Activated CD4-positive, alpha-beta T cell treated with anti-CD3 and anti-CD28 coated beads, Interleukin-2, amount 10 ng/mL, durations not matched to agents 24 days and 14 days (primary cell): Measurements from ENCODE around the gene PEX11G. TPM values are rescaled to one million over a fixed set of nuclear protein-coding genes. Genes with fewer than 3 reads are reported as not detected.

Experiments used
- DNase-seq: peaks from one replicate; pipeline ENCODE4 v3.0.0; 2022
- H3K27ac Mint-ChIP-seq: one replicate; pipeline ENCODE4 v1.8.0; 2022; ENCODE audit warnings: mild to moderate bottlenecking, mixed read lengths
- H3K27me3 Mint-ChIP-seq: one replicate; pipeline ENCODE4 v1.8.0; 2022; ENCODE audit warnings: mixed read lengths
- H3K36me3 Mint-ChIP-seq: one replicate; pipeline ENCODE4 v1.8.0; 2022; ENCODE audit warnings: low read depth, mild to moderate bottlenecking, mixed read lengths
- H3K4me1 Mint-ChIP-seq: one replicate; pipeline ENCODE4 v1.8.0; 2021; ENCODE audit warnings: mixed read lengths
- H3K4me3 Mint-ChIP-seq: one replicate; pipeline ENCODE4 v1.8.0; 2022; ENCODE audit warnings: mild to moderate bottlenecking, moderate library complexity, mixed read lengths
- H3K9me3 Mint-ChIP-seq: one replicate; pipeline ENCODE4 v1.8.0; 2021; ENCODE audit warnings: mixed read lengths
- intact Hi-C: fragments of 100-400 bp; cut with micrococcal nuclease; formaldehyde crosslinking; loops from one replicate; pipeline ENCODE4 v1.15.1; 2023
- total RNA-seq: library from RNA; stranded (reverse); gene quantifications from 2 replicates; pipeline ENCODE4 v1.2.3, GENCODE V29; 2022

PEX11G gene
- total RNA-seq, 1 donor from 2014 or later = 1.1 TPM

- intact Hi-C loops = loop anchor here (10.0 kb wide), 1 partner anchor 331 kb away; no protein-coding TSS in a partner anchor
- Mint-ChIP-seq H3K9me3 (no peaks in the 10 kb centered on the region), H3K27me3 (peaks cover 3% of the 10 kb centered on the region), H3K36me3 (peaks cover 10% of the 10 kb centered on the region), H3K27ac (no peak overlapping the region), H3K4me3 (no peak overlapping the region), H3K4me1 (peaks cover 9% of the 10 kb centered on the region)
- DNase-seq = no peak
These were observed 37.5 kb upstream of the PEX11G start for GRCh38 chr19:7526059-7526929.

- peaks cover 3% of the 10 kb centered on the region for H3K27me3 Mint-ChIP-seq
- peaks cover 9% of the 10 kb centered on the region for H3K4me1 Mint-ChIP-seq
- no peak overlapping the region for H3K4me3 Mint-ChIP-seq
- H3K9me3 Mint-ChIP-seq = no peaks in the 10 kb centered on the region
- H3K36me3 Mint-ChIP-seq = peaks cover 7% of the 10 kb centered on the region
- intact Hi-C loops = loop anchor here (10.0 kb wide), 1 partner anchor 330 kb away; no protein-coding TSS in a partner anchor
- DNase-seq = no peak
- no peak overlapping the region for H3K27ac Mint-ChIP-seq
These were observed 36.3 kb upstream of the PEX11G start for GRCh38 chr19:7524992-7525739.

GRCh38 chr19:7524523-7524922, 35.7 kb upstream of the PEX11G start:
- H3K27ac Mint-ChIP-seq = no peak overlapping the region
- H3K27me3 Mint-ChIP-seq = peaks cover 3% of the 10 kb centered on the region
- H3K4me1 Mint-ChIP-seq = peaks cover 9% of the 10 kb centered on the region
- H3K9me3 Mint-ChIP-seq = no peaks in the 10 kb centered on the region
- DNase-seq = no peak
- intact Hi-C loops = loop anchor here (10.0 kb wide), 1 partner anchor 330 kb away; no protein-coding TSS in a partner anchor
- no peak overlapping the region for H3K4me3 Mint-ChIP-seq
- peaks cover 6% of the 10 kb centered on the region for H3K36me3 Mint-ChIP-seq

- Mint-ChIP-seq H3K36me3 (peaks cover 5% of the 10 kb centered on the region), H3K4me3 (peak overlapping the region; percentile 81), H3K9me3 (no peaks in the 10 kb centered on the region), H3K4me1 (peaks cover 9% of the 10 kb centered on the region), H3K27me3 (peaks cover 6% of the 10 kb centered on the region), H3K27ac (no peak overlapping the region)
- intact Hi-C loops = loop anchor here (1.0 to 10.0 kb wide), 3 partner anchors 11 to 328 kb away; partner anchors contain the start of gene PEX11G
- DNase-seq = peak; percentile 64
These were observed 34.3 kb upstream of the PEX11G start for GRCh38 chr19:7522923-7523667.

- H3K36me3 Mint-ChIP-seq = peaks cover 5% of the 10 kb centered on the region
- intact Hi-C loops = loop anchor here (1.0 to 10.0 kb wide), 3 partner anchors 12 to 327 kb away; partner anchors contain the start of gene PEX11G
- no peaks in the 10 kb centered on the region for H3K9me3 Mint-ChIP-seq
- peak; percentile 100 for DNase-seq
- peak within 1 kb of the TSS; percentile 81 for H3K4me3 Mint-ChIP-seq
- peaks cover 12% of the 10 kb centered on the region for H3K27me3 Mint-ChIP-seq
- H3K4me1 Mint-ChIP-seq = peaks cover 9% of the 10 kb centered on the region
- H3K27ac Mint-ChIP-seq = peak within 1 kb of the TSS; percentile 87
These were observed 33.5 kb upstream of the PEX11G start, which contains the start of gene MCOLN1 for GRCh38 chr19:7522072-7522922. TSS of gene MCOLN1 (plus strand) at chr19:7522624. CDS start at chr19:7522751, 127 bp downstream.

- Mint-ChIP-seq H3K27ac (peak overlapping the region; percentile 87), H3K4me1 (peaks cover 12% of the 10 kb centered on the region), H3K4me3 (peak overlapping the region; percentile 81), H3K36me3 (peaks cover 5% of the 10 kb centered on the region), H3K9me3 (no peaks in the 10 kb centered on the region), H3K27me3 (peaks cover 18% of the 10 kb centered on the region)
- intact Hi-C loops = loop anchor here (1.0 to 10.0 kb wide), 3 partner anchors 13 to 327 kb away; partner anchors contain the start of gene PEX11G
- no peak for DNase-seq
These were observed 32.8 kb upstream of the PEX11G start for GRCh38 chr19:7521551-7522071.

GRCh38 chr19:7520131-7521051, 31.6 kb upstream of the PEX11G start:
- peaks cover 22% of the 10 kb centered on the region for H3K27me3 Mint-ChIP-seq
- intact Hi-C loops = loop anchor here (10.0 kb wide), 1 partner anchor 326 kb away; no protein-coding TSS in a partner anchor
- no peak overlapping the region for H3K27ac Mint-ChIP-seq
- H3K4me1 Mint-ChIP-seq = peaks cover 15% of the 10 kb centered on the region
- H3K4me3 Mint-ChIP-seq = no peak overlapping the region
- no peaks in the 10 kb centered on the region for H3K9me3 Mint-ChIP-seq
- no peak for DNase-seq
- peaks cover 5% of the 10 kb centered on the region for H3K36me3 Mint-ChIP-seq

GRCh38 chr19:7519361-7520130, 30.7 kb upstream of the PEX11G start:
- H3K9me3 Mint-ChIP-seq = no peaks in the 10 kb centered on the region
- peaks cover 16% of the 10 kb centered on the region for H3K4me1 Mint-ChIP-seq
- H3K27me3 Mint-ChIP-seq = peaks cover 29% of the 10 kb centered on the region
- H3K36me3 Mint-ChIP-seq = peaks cover 5% of the 10 kb centered on the region
- no peak for DNase-seq
- H3K27ac Mint-ChIP-seq = no peak overlapping the region
- intact Hi-C loops = loop anchor here (10.0 kb wide), 1 partner anchor 325 kb away; no protein-coding TSS in a partner anchor
- H3K4me3 Mint-ChIP-seq = no peak overlapping the region

GRCh38 chr19:7516878-7517277, 28.0 kb upstream of the PEX11G start:
- H3K36me3 Mint-ChIP-seq = peaks cover 2% of the 10 kb centered on the region
- no peaks in the 10 kb centered on the region for H3K9me3 Mint-ChIP-seq
- H3K27me3 Mint-ChIP-seq = peaks cover 34% of the 10 kb centered on the region
- intact Hi-C loops = no loop called here
- peaks cover 9% of the 10 kb centered on the region for H3K4me1 Mint-ChIP-seq
- peak overlapping the region; percentile 34 for H3K27ac Mint-ChIP-seq
- H3K4me3 Mint-ChIP-seq = peak overlapping the region; percentile 67
- DNase-seq = no peak

GRCh38 chr19:7516333-7516732, 27.5 kb upstream of the PEX11G start:
- no peak overlapping the region for H3K27ac Mint-ChIP-seq
- H3K36me3 Mint-ChIP-seq = peaks cover 1% of the 10 kb centered on the region
- H3K27me3 Mint-ChIP-seq = peaks cover 33% of the 10 kb centered on the region
- H3K9me3 Mint-ChIP-seq = no peaks in the 10 kb centered on the region
- H3K4me1 Mint-ChIP-seq = peaks cover 7% of the 10 kb centered on the region
- H3K4me3 Mint-ChIP-seq = peak overlapping the region; percentile 67
- intact Hi-C loops = no loop called here
- no peak for DNase-seq

- Mint-ChIP-seq H3K9me3 (no peaks in the 10 kb centered on the region), H3K27me3 (peaks cover 33% of the 10 kb centered on the region), H3K36me3 (peaks cover 1% of the 10 kb centered on the region), H3K4me3 (peak within 1 kb of the TSS; percentile 78), H3K27ac (peak within 1 kb of the TSS; percentile 76), H3K4me1 (peaks cover 7% of the 10 kb centered on the region)
- DNase-seq = peak; percentile 81
- intact Hi-C loops = no loop called here
These were observed 26.9 kb upstream of the PEX11G start, which contains the start of gene ZNF358 for GRCh38 chr19:7515645-7516151. TSS of gene ZNF358 (plus strand) at chr19:7516103. CDS start at chr19:7519243, 3,140 bp downstream.
